Duodenal mucosa (tissue), 2 donors: ENCODE data around the gene ASAH2B.
"Not testable (repeated sequence)": the region's sequence is repeated elsewhere in the genome, so short reads cannot be mapped to it uniquely, and the experiment has no call there.

Source experiments
- H3K27ac ChIP-seq: one replicate; pipeline ENCODE4 v1.7.0; 2013; ENCODE audit warnings: low read depth, low read length
- H3K27me3 ChIP-seq, 2 donors: one replicate each; pipeline ENCODE4 v1.7.0; 2013; ENCODE audit warnings: low read length in 2 of 2, control low read depth in 1 of 2; ENCODE audit not compliant: insufficient read depth in 2 of 2, control insufficient read depth in 1 of 2
- H3K36me3 ChIP-seq, 2 donors: one replicate each; pipeline ENCODE4 v1.7.0; 2013; ENCODE audit warnings: low read length in 2 of 2, control low read depth in 1 of 2; ENCODE audit not compliant: insufficient read depth in 2 of 2, control insufficient read depth in 1 of 2
- H3K4me1 ChIP-seq, 2 donors: one replicate each; pipeline ENCODE4 v1.7.0; 2013; ENCODE audit warnings: low read length in 2 of 2, control low read depth in 1 of 2; ENCODE audit not compliant: insufficient read depth in 2 of 2, control insufficient read depth in 1 of 2
- H3K4me3 ChIP-seq, 2 donors: one replicate each; pipeline ENCODE4 v1.7.0; 2013; ENCODE audit warnings: low read length in 2 of 2, low read depth in 1 of 2
- H3K9ac ChIP-seq, 2 donors: one replicate each; pipeline ENCODE4 v1.7.0; 2013; ENCODE audit warnings: low read length in 2 of 2, low read depth in 1 of 2
- H3K9me3 ChIP-seq, 2 donors: one replicate each; pipeline ENCODE4 v1.7.0; 2013; ENCODE audit warnings: low read length in 2 of 2, control low read depth in 1 of 2; ENCODE audit not compliant: control insufficient read depth in 1 of 2

ASAH2B gene

DNA sequence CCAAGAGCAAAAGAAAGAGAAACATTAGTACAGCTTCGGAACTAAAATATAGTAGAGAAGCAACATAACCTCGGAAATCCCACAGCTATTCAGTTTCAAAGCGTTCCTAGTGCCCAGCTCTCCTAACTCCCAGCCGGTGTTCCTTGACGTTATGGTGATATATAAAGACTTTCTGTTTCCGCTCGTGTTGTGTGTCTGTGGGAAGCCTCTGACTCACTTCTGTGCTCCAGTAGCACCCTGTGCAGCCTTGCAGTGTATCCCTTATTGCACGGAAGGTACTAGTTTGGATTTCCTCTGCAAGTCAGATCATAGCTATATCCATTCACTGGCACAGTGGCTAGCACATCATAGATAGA is 535 bp downstream of the ASAH2B start:
- H3K9ac ChIP-seq, result peak overlapping the region; percentile 63 to 84
- H3K4me1 ChIP-seq, result peaks cover 0 to 3% of the 10 kb centered on the region in 2 donors
- H3K4me3 ChIP-seq, result peak overlapping the region; percentile 77 to 94
- no peaks in the 10 kb centered on the region for H3K27me3 ChIP-seq
- no peaks in the 10 kb centered on the region for H3K9me3 ChIP-seq
- no peaks in the 10 kb centered on the region for H3K36me3 ChIP-seq
- no peak overlapping the region for H3K27ac ChIP-seq

DNA sequence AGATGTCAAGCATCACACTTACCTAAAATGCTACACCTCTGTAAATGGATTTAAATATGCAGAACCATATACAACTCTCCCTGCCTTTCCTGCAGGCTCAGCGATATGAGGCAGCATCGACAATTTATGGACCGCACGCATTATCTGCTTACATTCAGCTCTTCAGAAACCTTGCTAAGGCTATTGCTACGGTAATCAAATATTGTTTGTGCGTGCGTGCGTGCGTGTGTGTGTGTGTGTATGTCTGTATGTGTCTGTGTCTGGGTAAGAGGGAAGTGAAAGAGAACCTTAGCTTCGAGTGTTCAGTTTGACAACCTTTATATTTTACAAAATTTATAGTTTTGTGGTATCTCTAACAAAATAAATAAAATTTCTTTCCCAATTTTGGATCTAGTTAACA is 3.1 kb downstream of the ASAH2B start:
- not testable (repeated sequence) for H3K9ac ChIP-seq, H3K27ac ChIP-seq, H3K9me3 ChIP-seq, H3K4me1 ChIP-seq, H3K27me3 ChIP-seq, H3K36me3 ChIP-seq, H3K4me3 ChIP-seq

DNA sequence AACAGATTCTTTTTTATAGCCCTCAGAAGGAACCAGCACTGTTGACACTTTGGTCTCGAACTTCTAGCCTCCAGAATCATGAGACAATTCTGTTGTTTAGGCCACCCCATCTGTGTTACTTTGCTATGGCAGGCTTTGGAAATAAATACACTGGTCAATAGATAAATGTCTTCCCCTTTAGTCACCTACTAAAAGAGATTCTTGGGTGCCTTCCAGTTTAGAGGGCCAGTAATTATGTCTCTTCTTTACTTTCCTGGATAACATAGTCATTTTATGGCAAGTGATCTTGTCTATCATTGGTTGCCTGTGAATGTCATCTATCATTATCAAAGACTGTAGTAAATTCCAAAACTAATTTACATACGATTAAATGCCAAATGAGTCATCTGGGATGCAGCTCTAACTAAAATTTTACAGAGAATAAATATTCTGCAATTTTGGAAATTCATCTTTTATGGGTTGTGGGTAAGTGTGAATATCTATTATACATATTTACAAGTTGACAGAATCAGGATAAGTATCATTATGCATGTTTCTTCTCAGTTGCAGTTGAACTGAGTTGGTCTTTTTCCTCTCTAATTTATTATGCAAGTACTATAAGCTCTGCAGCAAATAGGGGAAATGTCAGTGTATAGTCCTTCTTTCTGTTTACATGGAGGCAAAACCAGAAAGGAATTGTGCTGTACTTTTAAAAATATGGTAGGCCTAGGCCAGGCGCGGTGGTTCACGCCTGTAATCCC is 27.2 kb downstream of the ASAH2B start:
- H3K9ac ChIP-seq, H3K4me3 ChIP-seq, H3K4me1 ChIP-seq, H3K36me3 ChIP-seq, H3K27me3 ChIP-seq, H3K27ac ChIP-seq, H3K9me3 ChIP-seq: not testable (repeated sequence)

- H3K9ac ChIP-seq, H3K27me3 ChIP-seq, H3K4me3 ChIP-seq, H3K4me1 ChIP-seq, H3K9me3 ChIP-seq, H3K27ac ChIP-seq, H3K36me3 ChIP-seq: not testable (repeated sequence)
Observed at GRCh38 chr10:50772042-50772441, 32.3 kb downstream of the ASAH2B start.

DNA sequence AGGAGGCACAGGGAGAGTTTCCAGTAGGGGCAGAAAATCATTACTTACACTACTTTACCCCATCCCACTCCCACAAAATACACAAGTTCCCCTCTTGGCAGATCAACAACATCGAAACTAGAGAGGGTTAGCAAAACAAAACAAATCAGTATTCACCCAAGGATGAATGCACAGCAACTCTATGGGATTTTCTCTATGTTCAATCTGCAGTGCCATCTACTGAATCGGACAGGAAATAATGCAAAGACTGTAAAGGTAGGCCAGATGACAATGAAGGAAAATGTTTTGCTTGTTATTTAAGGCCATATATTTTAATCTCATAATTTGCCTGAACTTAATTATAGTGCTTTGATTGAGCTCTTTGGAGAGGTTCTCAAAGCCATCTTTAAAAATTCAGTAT is 35.1 kb downstream of the ASAH2B start:
- H3K36me3 ChIP-seq, H3K27me3 ChIP-seq, H3K9me3 ChIP-seq, H3K4me1 ChIP-seq, H3K4me3 ChIP-seq, H3K27ac ChIP-seq, H3K9ac ChIP-seq: not testable (repeated sequence)

DNA sequence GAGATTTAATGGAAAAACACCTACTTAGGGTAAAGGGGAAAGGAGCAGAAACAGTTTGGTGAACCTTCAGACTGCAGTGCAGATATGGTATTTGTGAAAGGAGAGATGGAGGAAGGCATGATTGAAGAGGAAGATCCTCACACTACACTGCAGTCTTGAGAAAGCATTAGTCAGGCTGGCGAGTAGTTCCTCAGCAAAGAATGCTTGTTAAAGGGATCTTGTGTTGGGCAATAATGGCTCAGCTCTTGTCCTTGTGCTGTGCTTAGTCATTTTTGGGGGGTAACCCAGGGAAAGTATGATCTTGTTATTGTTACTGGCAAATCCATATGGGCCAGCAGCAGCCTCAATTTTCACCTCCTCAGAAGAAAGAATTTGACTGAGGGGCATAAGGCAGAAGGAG is 40.3 kb downstream of the ASAH2B start:
- not testable (repeated sequence) for H3K9me3 ChIP-seq, H3K36me3 ChIP-seq

GRCh38 chr10:50782017-50782416 is 42.3 kb downstream of the ASAH2B start:
- not testable (repeated sequence) for H3K4me3 ChIP-seq, H3K36me3 ChIP-seq, H3K27ac ChIP-seq, H3K4me1 ChIP-seq, H3K9ac ChIP-seq, H3K9me3 ChIP-seq, H3K27me3 ChIP-seq

More for the DNA sequence above, 40.3 kb downstream of the ASAH2B start:
- not testable (repeated sequence) for H3K4me3 ChIP-seq, H3K27ac ChIP-seq, H3K4me1 ChIP-seq, H3K27me3 ChIP-seq, H3K9ac ChIP-seq

DNA sequence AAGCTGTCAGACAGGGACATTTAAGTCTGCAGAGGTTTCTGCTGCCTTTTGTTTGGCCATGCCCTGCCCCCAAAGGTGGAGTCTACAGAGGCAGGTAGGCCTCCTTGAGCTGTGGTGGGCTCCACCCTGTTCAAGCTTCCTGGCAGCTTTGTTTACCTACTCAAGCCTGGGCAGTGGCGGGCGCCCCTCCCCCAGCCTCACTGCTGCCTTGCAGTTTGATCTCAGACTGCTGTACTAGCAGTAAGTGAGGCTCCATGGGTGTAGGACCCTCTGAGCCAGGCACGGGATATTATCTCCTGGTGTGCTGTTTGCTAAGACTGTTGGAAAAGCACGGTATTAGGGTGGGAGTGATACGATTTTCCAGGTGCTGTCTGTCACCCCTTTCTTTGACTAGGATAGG is 48.2 kb downstream of the ASAH2B start:
- not testable (repeated sequence) for H3K27ac ChIP-seq, H3K4me1 ChIP-seq, H3K4me3 ChIP-seq, H3K36me3 ChIP-seq, H3K9me3 ChIP-seq, H3K9ac ChIP-seq, H3K27me3 ChIP-seq

DNA sequence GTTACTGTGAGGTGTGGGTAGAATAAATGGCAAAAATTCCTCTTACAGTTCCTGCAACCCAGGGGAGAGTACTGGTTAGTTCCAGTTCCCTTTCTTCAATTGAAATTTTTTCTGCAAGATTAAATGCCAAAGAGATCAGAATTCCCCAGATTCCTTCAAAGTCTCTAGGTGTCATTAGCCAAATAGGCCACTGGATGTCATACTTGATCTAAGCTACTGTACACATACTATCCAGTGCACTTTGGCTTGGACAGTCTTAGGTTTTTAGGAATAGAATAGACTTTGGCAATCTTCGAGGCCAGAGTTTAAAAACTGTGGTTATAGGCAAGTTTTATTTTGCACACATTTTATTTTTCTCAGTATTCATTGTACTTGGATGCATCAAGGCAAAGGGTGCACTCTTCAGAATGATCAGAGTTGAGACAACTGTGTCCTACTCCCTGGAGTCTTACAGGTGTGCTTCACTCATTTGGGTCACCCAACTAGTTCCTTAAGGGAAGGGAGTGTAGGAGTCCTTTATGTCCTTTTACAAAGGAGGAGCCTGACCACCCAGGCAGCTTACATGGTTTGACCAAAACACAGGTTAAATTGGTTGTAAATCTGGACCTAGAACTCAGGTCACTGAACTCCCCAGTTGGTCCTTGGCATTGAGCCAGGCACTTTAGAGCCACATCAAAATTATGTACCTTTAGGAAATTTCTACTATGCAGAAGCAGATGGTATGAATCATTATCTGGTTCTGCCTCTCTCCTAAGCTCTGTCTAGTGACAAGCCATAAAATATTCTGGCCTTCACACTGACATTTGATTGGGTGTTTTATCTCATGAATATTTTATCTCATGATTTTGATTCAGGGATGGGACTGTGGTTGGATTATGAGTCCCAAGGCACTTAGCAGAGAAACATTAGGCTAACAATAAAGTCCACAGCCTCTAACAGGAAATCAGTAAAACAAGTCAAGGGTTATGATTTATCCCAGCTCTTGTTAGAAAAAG is 49.5 kb downstream of the ASAH2B start:
- no peak overlapping the region for H3K27ac ChIP-seq
- H3K9me3 ChIP-seq, result no peaks in the 10 kb centered on the region
- no peaks in the 10 kb centered on the region for H3K27me3 ChIP-seq
- H3K9ac ChIP-seq, result no peak overlapping the region
- no peak overlapping the region for H3K4me3 ChIP-seq
- H3K4me1 ChIP-seq, result no peaks in the 10 kb centered on the region
- H3K36me3 ChIP-seq, result no peaks in the 10 kb centered on the region

DNA sequence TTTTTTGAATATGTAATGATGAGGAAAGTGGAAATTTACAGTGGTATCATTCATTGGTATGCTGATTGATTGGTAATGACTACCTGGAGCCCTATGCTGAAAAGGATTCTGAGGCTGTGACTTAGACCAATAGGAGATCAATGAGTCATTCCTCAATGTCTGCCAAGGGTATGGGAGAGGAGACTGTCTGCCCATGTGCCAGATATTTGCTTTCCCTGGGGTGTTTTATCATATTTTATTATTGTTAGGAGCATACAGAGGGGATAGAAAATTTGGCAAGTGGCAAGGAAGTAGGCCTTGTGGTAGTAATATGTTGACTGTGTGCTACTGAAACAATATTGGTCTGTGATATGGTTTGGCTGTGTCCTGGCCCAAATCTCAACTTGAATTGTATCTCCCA is 54.8 kb downstream of the ASAH2B start:
- Histone ChIP-seq H3K9me3 (no peaks in the 10 kb centered on the region), H3K9ac (no peak overlapping the region), H3K27me3 (no peaks in the 10 kb centered on the region), H3K27ac (no peak overlapping the region), H3K4me1 (no peaks in the 10 kb centered on the region), H3K36me3 (no peaks in the 10 kb centered on the region), H3K4me3 (no peak overlapping the region)
